HCT116 (cell line): ENCODE results near the gene PRSS35. TPM values are rescaled to one million over a fixed set of nuclear protein-coding genes. Genes with fewer than 3 reads are reported as not detected.

Experiments used
- ATAC-seq: fragments of 200-7000 bp; cut with Tn5 transposase; 2 replicates; pipeline ENCODE4 v1.9.1; 2020; ENCODE audit warnings: mild to moderate bottlenecking, moderate library complexity
- BruUV-seq: library from RNA; stranded (reverse); fragments of 400-500 nt; replicated peaks from 2 replicates; lab custom pipeline; 2021; lab: Mats Ljungman, UMichigan
- CTCF ChIA-PET: fragments of 300-600 bp; sonication (Branson Sonifier 250); formaldehyde crosslinking; loops from one replicate; lab custom pipeline; 2021; ENCODE audit warnings: antibody characterized with exemption; lab: Charles Lee
- POLR2A ChIA-PET: fragments of 300-600, 350-600 bp; sonication (Branson Sonifier 250); formaldehyde crosslinking; loops from one replicate; lab custom pipeline; 2021; ENCODE audit warnings: antibody characterized with exemption; lab: Charles Lee
- RAD21 ChIA-PET, 2 experiments: fragments of 300-600 bp; sonication (Branson Sonifier 250); formaldehyde crosslinking; loops; one replicate each; lab custom pipeline; 2023; ENCODE audit warnings: low total read pairs in 2 of 2; ENCODE audit not compliant: uncharacterized antibody in 2 of 2, unreplicated experiment in 2 of 2, low non-redundant PET in 1 of 2; lab: Charles Lee
- DNase-seq: peaks from one replicate; pipeline ENCODE4 v3.0.0-alpha.2; 2010; ENCODE audit warnings: low read depth, low spot score
- H2AFZ ChIP-seq: fragments of 200-600 bp; shearing (Covaris generic), sonication (generic); 2 replicates; pipeline ENCODE4 v1.6.1; 2017; ENCODE audit warnings: low read depth, mixed run types, mixed read lengths, antibody characterized with exemption, low read length; ENCODE audit not compliant: poor library complexity, severe bottlenecking
- H3K27ac ChIP-seq: 2 replicates; pipeline ENCODE4 v1.5.1; 2012; ENCODE audit warnings: low read depth, low read length
- H3K27me3 ChIP-seq: fragments of 200-600 bp; sonication (generic); 2 replicates; pipeline ENCODE4 v1.6.1; 2016; ENCODE audit warnings: mixed run types, low read length, mixed read lengths; ENCODE audit not compliant: insufficient read depth
- H3K36me3 ChIP-seq, 2 experiments: fragments of 200-500 bp in 1 of 2; fragments of 200-600 bp in 1 of 2; sonication (Bioruptor generic) in 1 of 2; sonication (generic) in 1 of 2; 2 replicates each; pipeline versions ENCODE4 v1.5.1 to v1.6.1; 2014 to 2016; ENCODE audit warnings: low read length in 2 of 2, inconsistent platforms in 1 of 2, mixed read lengths in 1 of 2, mixed run types in 1 of 2; ENCODE audit not compliant: insufficient read depth in 2 of 2, control insufficient read depth in 1 of 2
- H3K4me1 ChIP-seq, 2 experiments: fragments of 200-600 bp in 1 of 2; sonication (generic) in 1 of 2; 2 replicates each; pipeline versions ENCODE4 v1.5.1 to v1.6.1; 2012 to 2017; ENCODE audit warnings: low read length in 2 of 2, inconsistent platforms in 1 of 2, mild to moderate bottlenecking in 1 of 2, mixed read lengths in 1 of 2, mixed run types in 1 of 2, moderate library complexity in 1 of 2; ENCODE audit not compliant: insufficient read depth in 2 of 2, control insufficient read depth in 1 of 2
- H3K4me2 ChIP-seq: fragments of 200-600 bp; sonication (generic); 2 replicates; pipeline ENCODE4 v1.6.1; 2017; ENCODE audit warnings: mixed run types, low read length, mixed read lengths
- H3K4me3 ChIP-seq, 2 experiments: fragments of 200-600 bp in 1 of 2; sonication (generic) in 1 of 2; replicated peaks in 1 of 2; 2 replicates each; pipeline ENCODE4 v1.5.1; 2011 to 2016; ENCODE audit warnings: low read length in 2 of 2, control low read depth in 1 of 2, low read depth in 1 of 2, mild to moderate bottlenecking in 1 of 2, mixed read lengths in 1 of 2, mixed run types in 1 of 2
- H3K79me2 ChIP-seq: fragments of 200-600 bp; sonication (generic); 2 replicates; pipeline ENCODE4 v1.6.1; 2017; ENCODE audit warnings: mild to moderate bottlenecking, mixed run types, low read length, moderate library complexity, mixed read lengths; ENCODE audit not compliant: insufficient read depth
- H3K9ac ChIP-seq: fragments of 200-600 bp; sonication (generic); 2 replicates; pipeline ENCODE4 v1.6.1; 2016; ENCODE audit warnings: low read length, mixed read lengths
- H3K9me2 ChIP-seq: fragments of 200-600 bp; sonication (generic), shearing (Covaris generic); 2 replicates; pipeline ENCODE4 v1.6.1; 2017; ENCODE audit warnings: mixed run types, mild to moderate bottlenecking, moderate library complexity; ENCODE audit not compliant: insufficient read depth
- H3K9me3 ChIP-seq, 2 experiments: fragments of 200-500 bp in 1 of 2; fragments of 200-600 bp in 1 of 2; sonication (Bioruptor generic) in 1 of 2; sonication (generic) in 1 of 2; 2 replicates each; pipeline ENCODE4 v1.6.1; 2014 to 2017; ENCODE audit warnings: low read length in 2 of 2, mixed read lengths in 2 of 2, inconsistent platforms in 1 of 2, low read depth in 1 of 2, mild to moderate bottlenecking in 1 of 2, mixed run types in 1 of 2, moderate library complexity in 1 of 2; ENCODE audit not compliant: control insufficient read depth in 1 of 2, insufficient read depth in 1 of 2
- H4K20me1 ChIP-seq: fragments of 200-600 bp; sonication (generic), shearing (Covaris generic); 2 replicates; pipeline ENCODE4 v1.6.1; 2017; ENCODE audit warnings: mixed run types, mild to moderate bottlenecking, moderate library complexity; ENCODE audit not compliant: insufficient read depth
- CTCF ChIP-seq, 3 experiments: fragments of 200-600 bp in 1 of 3; sonication (generic) in 1 of 3; IDR thresholded peaks in 2 of 3; conservative IDR thresholded peaks in 1 of 3; 2 replicates each; pipeline ENCODE4 v1.5.1; 2012 to 2017; ENCODE audit warnings: low read depth in 2 of 3, low read length in 2 of 3, antibody characterized with exemption in 1 of 3, borderline replicate concordance in 1 of 3, control low read depth in 1 of 3, mild to moderate bottlenecking in 1 of 3, mixed read lengths in 1 of 3, mixed run types in 1 of 3, moderate library complexity in 1 of 3; ENCODE audit not compliant: insufficient read depth in 1 of 3
- EGR1 ChIP-seq: IDR thresholded peaks from 2 replicates; pipeline ENCODE4 v1.6.1; 2012; ENCODE audit warnings: low read depth
- EZH2 ChIP-seq: fragments of 200-600 bp; sonication (generic); IDR thresholded peaks from 2 replicates; pipeline ENCODE4 v1.6.1; 2017; ENCODE audit warnings: antibody characterized with exemption, mixed run types
- JUND ChIP-seq: IDR thresholded peaks from 2 replicates; pipeline ENCODE4 v1.6.1; 2012
- POLR2A ChIP-seq: IDR thresholded peaks from 2 replicates; pipeline ENCODE4 v1.7.0; 2011; ENCODE audit warnings: borderline replicate concordance; ENCODE audit not compliant: insufficient read depth, insufficient read length; ENCODE audit errors: extremely low read depth
- RAD21 ChIP-seq: IDR thresholded peaks from 2 replicates; pipeline ENCODE4 v1.6.1; 2012; ENCODE audit warnings: low read depth, mild to moderate bottlenecking
- intact Hi-C: fragments of 100-400 bp; cut with micrococcal nuclease; formaldehyde crosslinking; loops from 2 replicates; pipeline ENCODE4 v1.10.0; 2022
- total RNA-seq: library from RNA; stranded (reverse); gene quantifications from one replicate; pipeline ENCODE4 v1.2.1, GENCODE V29; 2021; ENCODE audit not compliant: unreplicated experiment
- TF ChIP-seq, protein P1 (sequence below): IDR thresholded peaks from 2 replicates; pipeline ENCODE4 v1.6.1; 2012

PRSS35 gene
- total RNA-seq, 1 experiment from 2014 or later: 0.37 TPM

DNA sequence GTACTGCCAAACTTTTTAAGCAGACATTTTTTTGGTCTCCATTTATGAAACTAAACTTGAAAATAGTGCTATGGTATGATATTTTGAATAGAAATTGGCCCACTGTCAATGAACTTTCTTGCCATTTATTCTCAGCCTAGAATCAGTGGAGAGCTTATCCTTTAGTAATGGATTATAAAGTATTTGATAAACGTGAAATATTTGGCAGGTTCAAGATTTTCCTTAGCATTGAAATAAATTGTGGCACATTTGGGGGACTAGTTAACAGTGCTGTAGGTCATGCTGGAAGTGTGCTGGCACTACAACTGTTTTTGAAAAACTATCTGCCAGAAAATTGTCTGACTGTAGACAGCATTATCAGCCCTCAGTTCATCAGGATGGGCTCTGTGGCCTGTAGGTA is 2.1 kb downstream of the PRSS35 start:
- Histone ChIP-seq H3K27me3 (no peaks in the 10 kb centered on the region), H3K4me2 (no peak overlapping the region), H4K20me1 (no peaks in the 10 kb centered on the region), H3K4me3 (no peak overlapping the region), H3K9me3 (no peaks in the 10 kb centered on the region), H3K79me2 (no peaks in the 10 kb centered on the region), H3K27ac (no peak overlapping the region), H2AFZ (peak overlapping the region; percentile 36), H3K36me3 (no peaks in the 10 kb centered on the region), H3K9me2 (no peaks in the 10 kb centered on the region), H3K4me1 (peaks cover 0 to 10% of the 10 kb centered on the region in 2 experiments; a peak in 1 of 4 replicates), H3K9ac (no peak overlapping the region)
- DNase-seq (no peak), ATAC-seq (no peak)
- TF ChIP-seq RAD21: no peak
- no peak for TF ChIP-seq JUND
- TF ChIP-seq EZH2: no peak
- TF ChIP-seq, protein P1, sequence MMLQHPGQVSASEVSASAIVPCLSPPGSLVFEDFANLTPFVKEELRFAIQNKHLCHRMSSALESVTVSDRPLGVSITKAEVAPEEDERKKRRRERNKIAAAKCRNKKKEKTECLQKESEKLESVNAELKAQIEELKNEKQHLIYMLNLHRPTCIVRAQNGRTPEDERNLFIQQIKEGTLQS: no peak
- RAD21 ChIA-PET: interaction anchor here (1.1 to 1.9 kb wide), 5 partner anchors 97 to 448 kb away, joined by 3 to 6 read pairs (median 4); partner anchors contain the start of genes DOP1A (in 2 of the 2), PGM3 (in 1 of the 2) and RWDD2A (in 1 of the 2)
- no TSS peak for BruUV-seq
- intact Hi-C loops: loop anchor here (5.0 kb wide), 1 partner anchor 1267 kb away; the partner anchor contains the start of gene IBTK
- CTCF ChIA-PET: interaction anchor here (0.9 to 6.9 kb wide), 12 partner anchors 9 to 456 kb away, joined by 3 to 120 read pairs (median 6); partner anchors contain the start of genes DOP1A and UBE3D
- POLR2A ChIA-PET: interaction anchor here (1.7 kb wide), 1 partner anchor 447 kb away, joined by 4 read pairs; the partner anchor contains the start of gene DOP1A

DNA sequence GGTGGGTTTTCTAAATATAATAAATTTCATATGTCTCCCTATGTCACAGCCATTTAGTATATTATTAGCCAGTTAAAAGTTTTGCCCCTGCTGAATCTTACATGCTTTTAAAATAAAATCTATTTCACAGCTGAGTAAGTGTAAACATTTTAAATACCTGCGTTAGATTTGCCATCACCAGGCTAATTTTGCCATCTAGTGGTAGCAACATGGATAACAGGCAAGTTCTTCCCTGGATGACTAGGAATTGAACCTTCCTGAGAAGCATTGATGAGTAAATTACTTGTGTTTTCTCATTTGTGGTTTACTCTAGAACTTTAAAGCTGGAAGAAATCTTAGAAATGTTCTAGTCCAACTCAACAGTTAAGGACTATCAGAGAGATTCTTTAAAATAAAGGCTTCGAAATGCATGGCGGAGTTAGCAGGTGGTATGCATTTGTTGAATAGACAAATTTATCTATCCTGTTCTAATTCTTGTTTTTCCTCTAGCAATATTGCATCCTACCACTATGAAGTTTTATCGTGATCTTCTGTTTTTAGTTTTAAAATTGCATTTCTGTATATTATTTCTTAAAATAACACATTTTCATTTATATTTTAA is 2.6 kb downstream of the PRSS35 start:
- no peak for ATAC-seq
- intact Hi-C loops: loop anchor here (1.0 to 5.0 kb wide), 3 partner anchors 293 to 1268 kb away; partner anchors contain the start of genes DOP1A and IBTK

More for the DNA sequence above, 2.6 kb downstream of the PRSS35 start:
- Histone ChIP-seq H3K9ac (no peak overlapping the region), H3K9me3 (no peaks in the 10 kb centered on the region), H3K27me3 (no peaks in the 10 kb centered on the region), H3K4me2 (no peak overlapping the region), H2AFZ (peak overlapping the region; percentile 36), H3K27ac (no peak overlapping the region), H3K36me3 (no peaks in the 10 kb centered on the region), H3K4me1 (peaks cover 0 to 10% of the 10 kb centered on the region in 2 experiments; a peak in 1 of 4 replicates), H3K9me2 (no peaks in the 10 kb centered on the region), H4K20me1 (no peaks in the 10 kb centered on the region), H3K4me3 (no peak overlapping the region), H3K79me2 (no peaks in the 10 kb centered on the region)
- BruUV-seq: no TSS peak
- TF ChIP-seq CTCF (IDR thresholded peaks at IDR 0.05 in 2 of 3, conservative IDR thresholded peaks at IDR 0.05 in 1 of 3; ENCODE audit: borderline replicate concordance in 1 of 3, insufficient read depth in 1 of 3, low read depth in 2 of 3, low read length in 2 of 3) (peak; percentile 77 to 92 (median 88)), EGR1 (no peak), RAD21 (peak; percentile 94), POLR2A (no peak)
- ChIA-PET RAD21 (interaction anchor here (1.1 to 1.9 kb wide), 4 partner anchors 97 to 448 kb away, joined by 3 to 6 read pairs (median 4); partner anchors contain the start of genes DOP1A (in 1 of the 2), PGM3 (in 1 of the 2) and RWDD2A (in 1 of the 2)), CTCF (interaction anchor here (0.9 to 6.9 kb wide), 13 partner anchors 9 to 457 kb away, joined by 3 to 120 read pairs (median 5); partner anchors contain the start of genes DOP1A and UBE3D), POLR2A (no interaction called here)
- peak; percentile 57 for DNase-seq
